HFFc6 (cell line): ENCODE results near the gene EML2. TPM values are rescaled to one million over a fixed set of nuclear protein-coding genes. Genes with fewer than 3 reads are reported as not detected.

ENCODE experiments used
- DNase-seq: peaks from one replicate; pipeline ENCODE4 v3.0.0-alpha.2; 2018
- H3K27ac Mint-ChIP-seq: 2 replicates; pipeline ENCODE4 v1.8.0; 2020; ENCODE audit warnings: mild to moderate bottlenecking, mixed read lengths
- H3K27me3 Mint-ChIP-seq: 2 replicates; pipeline ENCODE4 v1.8.0; 2021; ENCODE audit warnings: mild to moderate bottlenecking, moderate library complexity, mixed read lengths; ENCODE audit not compliant: insufficient read depth
- H3K36me3 Mint-ChIP-seq: 2 replicates; pipeline ENCODE4 v1.8.0; 2021; ENCODE audit warnings: low read depth, mixed read lengths
- H3K4me1 Mint-ChIP-seq: 2 replicates; pipeline ENCODE4 v1.8.0; 2020; ENCODE audit warnings: low read depth, mixed read lengths
- H3K4me3 Mint-ChIP-seq: 2 replicates; pipeline ENCODE4 v1.8.0; 2020; ENCODE audit warnings: mild to moderate bottlenecking, moderate library complexity, mixed read lengths
- H3K9me3 Mint-ChIP-seq: 2 replicates; pipeline ENCODE4 v1.8.0; 2020; ENCODE audit warnings: mild to moderate bottlenecking, mixed read lengths
- total RNA-seq, 6 experiments: library from RNA; stranded (reverse); fragmentation: NEBNext Ultra II Directional; extraction: Animal tissue kit (Norgen Biotek cat#: 25700); gene quantifications; 2 replicates in 1 of 6; 3 replicates in 5 of 6; pipeline ENCODE4 v1.2.3, GENCODE V29; 2021
- TF ChIP-seq, protein P1 (sequence below): fragments of 200-600 bp; sonication (generic); IDR thresholded peaks from 2 replicates; pipeline ENCODE4 v1.5.0; 2021; ENCODE audit warnings: antibody characterized with exemption, mild to moderate bottlenecking

Gene EML2
- total RNA-seq, 6 experiments from 2014 or later: 57.8 to 71.2 (median 64.7) TPM

DNA sequence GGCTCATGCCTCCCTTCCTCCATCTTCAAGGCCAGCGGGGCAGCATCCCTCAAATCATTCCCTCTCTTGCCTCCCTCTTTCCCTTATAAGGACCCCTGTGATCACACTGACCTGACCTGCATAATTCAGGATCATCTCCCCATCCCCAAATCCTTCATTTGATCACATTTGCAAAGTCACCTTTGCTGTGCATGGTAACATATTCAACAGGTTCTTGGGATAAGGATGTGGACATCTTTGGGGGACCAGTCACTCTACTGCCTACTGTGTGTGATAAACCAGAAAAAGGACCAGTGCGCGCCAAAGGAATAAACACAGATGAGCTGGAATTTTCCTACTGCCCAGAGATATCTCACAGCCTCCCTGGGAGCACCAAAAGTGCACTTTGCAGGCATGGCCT lies 62.5 kb downstream of the EML2 start:
- DNase-seq: no peak
- peak overlapping the region; percentile 77 for H3K4me3 Mint-ChIP-seq
- no peaks in the 10 kb centered on the region; the same call in 1 of the 2 replicates for H3K27me3 Mint-ChIP-seq
- H3K4me1 Mint-ChIP-seq: peaks cover 33% of the 10 kb centered on the region
- TF ChIP-seq, protein P1, sequence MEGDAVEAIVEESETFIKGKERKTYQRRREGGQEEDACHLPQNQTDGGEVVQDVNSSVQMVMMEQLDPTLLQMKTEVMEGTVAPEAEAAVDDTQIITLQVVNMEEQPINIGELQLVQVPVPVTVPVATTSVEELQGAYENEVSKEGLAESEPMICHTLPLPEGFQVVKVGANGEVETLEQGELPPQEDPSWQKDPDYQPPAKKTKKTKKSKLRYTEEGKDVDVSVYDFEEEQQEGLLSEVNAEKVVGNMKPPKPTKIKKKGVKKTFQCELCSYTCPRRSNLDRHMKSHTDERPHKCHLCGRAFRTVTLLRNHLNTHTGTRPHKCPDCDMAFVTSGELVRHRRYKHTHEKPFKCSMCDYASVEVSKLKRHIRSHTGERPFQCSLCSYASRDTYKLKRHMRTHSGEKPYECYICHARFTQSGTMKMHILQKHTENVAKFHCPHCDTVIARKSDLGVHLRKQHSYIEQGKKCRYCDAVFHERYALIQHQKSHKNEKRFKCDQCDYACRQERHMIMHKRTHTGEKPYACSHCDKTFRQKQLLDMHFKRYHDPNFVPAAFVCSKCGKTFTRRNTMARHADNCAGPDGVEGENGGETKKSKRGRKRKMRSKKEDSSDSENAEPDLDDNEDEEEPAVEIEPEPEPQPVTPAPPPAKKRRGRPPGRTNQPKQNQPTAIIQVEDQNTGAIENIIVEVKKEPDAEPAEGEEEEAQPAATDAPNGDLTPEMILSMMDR: no peak
- no peaks in the 10 kb centered on the region for H3K9me3 Mint-ChIP-seq
- H3K27ac Mint-ChIP-seq: peak overlapping the region; percentile 93
- H3K36me3 Mint-ChIP-seq: peaks cover 13% of the 10 kb centered on the region; the same call in 1 of the 2 replicates

DNA sequence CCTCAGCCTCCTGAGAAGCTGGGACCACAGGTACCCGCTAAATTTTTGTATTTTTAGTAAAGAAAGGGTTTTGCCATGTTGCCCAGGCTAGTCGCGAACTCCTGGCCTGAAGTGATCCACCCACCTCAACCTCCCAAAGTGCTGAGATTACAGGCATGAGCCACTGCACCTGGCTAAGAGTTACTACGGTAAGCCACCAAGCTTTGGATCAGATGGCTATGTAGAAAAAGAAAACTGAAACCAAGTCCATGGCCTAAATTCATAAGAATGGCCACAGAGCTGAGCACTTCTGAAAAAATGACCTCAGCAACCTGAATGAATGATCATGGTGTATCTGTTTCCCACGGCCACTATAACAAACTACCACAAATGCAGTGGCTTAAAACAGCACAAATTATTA lies 64.0 kb downstream of the EML2 start:
- Mint-ChIP-seq H3K4me3 (no peak overlapping the region), H3K4me1 (peaks cover 33% of the 10 kb centered on the region), H3K27me3 (no peaks in the 10 kb centered on the region; the same call in 1 of the 2 replicates), H3K36me3 (peaks cover 5% of the 10 kb centered on the region; the same call in 1 of the 2 replicates), H3K9me3 (no peaks in the 10 kb centered on the region), H3K27ac (peak overlapping the region; percentile 9; the same call in 1 of the 2 replicates)
- TF ChIP-seq, protein P1: no peak
- no peak for DNase-seq

DNA sequence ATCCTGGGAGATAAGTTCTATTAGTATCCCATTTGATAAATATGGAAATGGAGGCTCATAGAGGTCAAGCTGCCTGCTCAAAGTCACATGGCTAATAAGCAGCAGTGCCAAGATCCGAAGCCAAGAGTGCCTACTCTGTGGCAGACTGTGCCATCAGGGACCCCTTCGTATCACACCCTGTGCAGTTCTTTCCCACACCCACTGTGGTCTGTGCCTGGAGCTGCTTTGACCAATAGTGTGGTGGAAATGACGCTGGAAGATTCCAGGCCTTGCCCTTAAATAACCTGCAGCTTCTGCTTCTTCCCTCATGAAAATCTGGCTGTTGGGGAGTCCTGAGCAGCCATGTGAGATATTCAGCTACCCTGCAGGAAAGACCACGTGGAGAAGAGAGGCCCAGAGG lies 64.7 kb downstream of the EML2 start:
- H3K27ac Mint-ChIP-seq: no peak overlapping the region
- peaks cover 40% of the 10 kb centered on the region for H3K4me1 Mint-ChIP-seq
- no peaks in the 10 kb centered on the region; the same call in 1 of the 2 replicates for H3K27me3 Mint-ChIP-seq
- no peak for DNase-seq
- TF ChIP-seq, protein P1: no peak
- no peak overlapping the region for H3K4me3 Mint-ChIP-seq
- peaks cover 10% of the 10 kb centered on the region for H3K36me3 Mint-ChIP-seq
- H3K9me3 Mint-ChIP-seq: no peaks in the 10 kb centered on the region

DNA sequence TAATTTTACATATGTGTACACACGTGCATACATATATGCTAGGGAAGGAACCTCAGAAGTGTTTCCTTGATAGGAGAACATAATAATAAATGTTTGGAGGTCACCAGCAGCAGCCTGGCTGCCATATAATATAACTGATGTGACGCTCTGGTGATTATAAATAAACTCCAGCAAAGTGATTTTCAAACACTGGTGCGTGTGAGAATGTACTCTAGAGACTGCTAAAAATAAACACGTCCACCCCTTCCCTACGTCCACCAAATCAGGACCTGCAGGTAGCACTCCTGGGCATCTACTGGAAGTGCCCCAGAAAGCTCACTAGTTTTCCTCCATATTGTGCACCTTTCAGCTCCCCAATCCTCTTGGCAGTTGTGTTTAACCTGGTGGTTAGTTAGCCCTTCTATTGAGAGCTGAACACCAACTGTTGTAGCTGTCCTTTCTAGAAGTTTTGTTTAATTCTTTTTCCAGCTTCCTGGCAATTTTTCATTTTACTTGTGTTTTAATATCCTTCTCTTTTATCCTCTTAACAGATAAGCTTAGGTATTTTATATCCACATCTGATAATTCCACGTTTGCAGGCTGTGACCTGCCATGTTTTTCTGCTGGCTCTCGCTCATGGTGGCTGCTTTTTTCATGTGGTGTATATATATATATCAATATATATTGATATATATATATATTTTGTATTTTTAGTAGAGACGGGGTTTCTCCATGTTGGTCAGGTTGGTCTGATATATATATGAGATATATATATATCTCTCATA lies 67.6 kb downstream of the EML2 start:
- no peak overlapping the region for H3K27ac Mint-ChIP-seq
- H3K9me3 Mint-ChIP-seq: no peaks in the 10 kb centered on the region
- H3K27me3 Mint-ChIP-seq: no peaks in the 10 kb centered on the region; the same call in 1 of the 2 replicates
- peaks cover 24% of the 10 kb centered on the region for H3K4me1 Mint-ChIP-seq
- H3K4me3 Mint-ChIP-seq: no peak overlapping the region
- DNase-seq: no peak
- peaks cover 10% of the 10 kb centered on the region for H3K36me3 Mint-ChIP-seq
- TF ChIP-seq, protein P1: no peak

DNA sequence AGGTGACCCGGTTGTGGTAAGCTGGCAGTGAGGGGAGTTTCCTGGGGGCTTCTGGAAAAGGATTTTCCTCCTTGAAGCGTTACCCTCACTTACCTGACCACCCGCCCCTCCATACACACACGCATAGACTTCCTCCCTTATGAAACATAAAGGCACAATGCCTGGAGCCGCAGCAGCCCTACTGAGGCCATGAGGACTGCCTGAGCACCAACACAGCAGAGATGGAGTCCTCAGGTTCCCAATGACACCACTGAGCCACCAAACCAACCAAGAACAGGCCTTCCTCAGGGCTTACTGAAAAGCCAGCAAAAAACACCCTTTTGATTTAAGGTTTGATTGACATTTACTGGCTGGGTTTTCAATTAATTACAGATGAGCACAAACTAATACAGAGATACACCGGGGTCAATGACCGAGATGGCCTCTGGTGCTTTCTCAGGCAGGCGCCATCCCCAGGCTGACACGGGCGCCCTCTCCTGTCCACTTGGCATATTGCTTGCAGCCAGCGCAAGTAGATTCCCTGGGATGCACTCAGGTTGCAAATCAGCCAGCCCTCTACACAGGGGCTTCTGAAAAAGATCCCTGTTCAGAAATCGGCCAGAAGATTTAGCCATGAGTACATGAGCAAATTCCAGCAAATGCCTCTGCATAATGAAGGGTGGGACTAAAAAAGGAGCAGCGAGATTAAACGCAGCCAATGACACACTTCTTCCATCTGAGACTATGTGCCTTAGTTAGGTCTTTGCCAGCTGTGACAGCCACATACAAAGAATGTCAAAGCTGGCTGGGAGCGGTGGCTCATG lies 69.4 kb downstream of the EML2 start:
- Mint-ChIP-seq H3K4me1 (peaks cover 19% of the 10 kb centered on the region), H3K27ac (peak overlapping the region; percentile 82), H3K9me3 (no peaks in the 10 kb centered on the region), H3K36me3 (peaks cover 7% of the 10 kb centered on the region; the same call in 1 of the 2 replicates), H3K4me3 (no peak overlapping the region), H3K27me3 (no peaks in the 10 kb centered on the region; the same call in 1 of the 2 replicates)
- TF ChIP-seq, protein P1: peak; percentile 87
- no peak for DNase-seq
